ENCODE measurements around the gene TMEM50B. TPM values are rescaled to one million over a fixed set of nuclear protein-coding genes. Genes with fewer than 3 reads are reported as not detected.
A peak's percentile ranks its signal among the peaks of the same experiment; 100 is the strongest.

Gene TMEM50B
- polyA plus RNA-seq, 2 of the 4 experiments (the other 2 are of a cell fraction): 11.1 to 19.4 TPM

DNA sequence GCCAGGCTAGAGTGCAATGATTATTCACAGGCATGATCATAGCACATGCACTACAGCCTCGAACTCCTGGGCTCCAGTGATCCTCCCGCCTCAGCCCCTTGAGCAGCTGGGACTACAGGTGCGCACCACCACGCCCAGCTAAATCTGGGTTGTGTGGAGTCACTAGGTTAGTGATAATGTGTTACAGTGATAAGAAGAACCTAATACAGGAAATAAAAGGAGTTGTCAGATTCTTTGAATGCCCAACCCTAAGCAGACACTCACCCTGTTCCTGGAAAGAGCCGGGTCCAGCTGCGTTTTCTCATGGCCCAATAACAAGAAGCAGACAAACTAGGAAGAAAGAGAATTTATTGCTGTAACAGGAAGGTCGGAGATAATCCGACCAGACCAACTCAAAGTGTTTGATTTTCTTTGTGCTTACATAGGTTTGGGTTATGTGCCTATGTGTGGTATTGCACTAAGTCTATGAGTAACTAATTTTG is 67.8 kb downstream of the TMEM50B start:
- no peak for ATAC-seq
- TF ChIP-seq TP53 (CRISPR knock-in tag; IDR thresholded peaks at IDR 0.05): no peak
- no peak for TF ChIP-seq JUN (IDR thresholded peaks at IDR 0.05)
- no peak for TF ChIP-seq MAX (IDR thresholded peaks at IDR 0.05)
- TF ChIP-seq KDM5A (IDR thresholded peaks at IDR 0.05): no peak
- no peak for TF ChIP-seq FOSL2 (IDR thresholded peaks at IDR 0.05)
- TF ChIP-seq FOSL2 (CRISPR knock-in tag; IDR thresholded peaks at IDR 0.05): no peak
- TF ChIP-seq, protein P1, sequence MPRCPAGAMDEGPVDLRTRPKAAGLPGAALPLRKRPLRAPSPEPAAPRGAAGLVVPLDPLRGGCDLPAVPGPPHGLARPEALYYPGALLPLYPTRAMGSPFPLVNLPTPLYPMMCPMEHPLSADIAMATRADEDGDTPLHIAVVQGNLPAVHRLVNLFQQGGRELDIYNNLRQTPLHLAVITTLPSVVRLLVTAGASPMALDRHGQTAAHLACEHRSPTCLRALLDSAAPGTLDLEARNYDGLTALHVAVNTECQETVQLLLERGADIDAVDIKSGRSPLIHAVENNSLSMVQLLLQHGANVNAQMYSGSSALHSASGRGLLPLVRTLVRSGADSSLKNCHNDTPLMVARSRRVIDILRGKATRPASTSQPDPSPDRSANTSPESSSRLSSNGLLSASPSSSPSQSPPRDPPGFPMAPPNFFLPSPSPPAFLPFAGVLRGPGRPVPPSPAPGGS (IDR thresholded peaks at IDR 0.05): no peak
- no peak for TF ChIP-seq RCOR1 (IDR thresholded peaks at IDR 0.05; ENCODE audit: low read depth, low read length)
- no peak for TF ChIP-seq PHF8 (IDR thresholded peaks at IDR 0.05; ENCODE audit: borderline replicate concordance, low read depth)
- TF ChIP-seq HDAC2 (IDR thresholded peaks at IDR 0.05): no peak
- TF ChIP-seq MAFK (IDR thresholded peaks at IDR 0.05; ENCODE audit: partially characterized antibody): no peak
- no peak overlapping the region for H3K4me3 ChIP-seq
- 0 out of 6 replicates have a peak overlapping the region, but pooled peaks of 1 of the 2 experiments have one; percentile 10 for H3K27ac ChIP-seq
- H3K4me2 ChIP-seq: peak overlapping the region; percentile 38; the same call in 2 of the 3 replicates
- DNase-seq (ENCODE audit: low read depth in 1 of 2, low spot score in 1 of 2): no peak
- peaks cover 25% of the 10 kb centered on the region for H3K4me1 ChIP-seq
- WGBS (ENCODE audit: missing lambda C conversion rate): 81% methylated on average over 8 of the region's 8 CpGs
- H3K9me3 ChIP-seq: no peaks in the 10 kb centered on the region
- ChIA-PET POLR2A (no interaction called here), CTCF (no interaction called here)
- no peak for FAIRE-seq

- no peaks in the 10 kb centered on the region for H3K9me3 ChIP-seq
- H3K4me2 ChIP-seq: no peak overlapping the region
- ChIA-PET POLR2A (no interaction called here), CTCF (interaction anchor here (0.7 to 3.6 kb wide), 3 partner anchors 30 to 837 kb away, joined by 3 to 9 read pairs (median 5); no protein-coding TSS in a partner anchor)
- DNase-seq (ENCODE audit: low read depth in 1 of 2, low spot score in 1 of 2): no peak
- FAIRE-seq: no peak
- H3K4me1 ChIP-seq: peaks cover 22% of the 10 kb centered on the region
- no peak for ATAC-seq
- no peak overlapping the region for H3K4me3 ChIP-seq
- TF ChIP-seq USF2 (IDR thresholded peaks at IDR 0.05): no peak
- no peak for TF ChIP-seq SMC3 (IDR thresholded peaks at IDR 0.05)
- no peak for TF ChIP-seq MAFK (IDR thresholded peaks at IDR 0.05; ENCODE audit: partially characterized antibody)
- no peak for TF ChIP-seq KDM1A (IDR thresholded peaks at IDR 0.05; ENCODE audit: low read depth)
- no peak for TF ChIP-seq NR3C1 (IDR thresholded peaks at IDR 0.05)
- no peak for TF ChIP-seq POLR2AphosphoS2 (conservative IDR thresholded peaks at IDR 0.05; ENCODE audit: low read length)
- TF ChIP-seq, protein P2, sequence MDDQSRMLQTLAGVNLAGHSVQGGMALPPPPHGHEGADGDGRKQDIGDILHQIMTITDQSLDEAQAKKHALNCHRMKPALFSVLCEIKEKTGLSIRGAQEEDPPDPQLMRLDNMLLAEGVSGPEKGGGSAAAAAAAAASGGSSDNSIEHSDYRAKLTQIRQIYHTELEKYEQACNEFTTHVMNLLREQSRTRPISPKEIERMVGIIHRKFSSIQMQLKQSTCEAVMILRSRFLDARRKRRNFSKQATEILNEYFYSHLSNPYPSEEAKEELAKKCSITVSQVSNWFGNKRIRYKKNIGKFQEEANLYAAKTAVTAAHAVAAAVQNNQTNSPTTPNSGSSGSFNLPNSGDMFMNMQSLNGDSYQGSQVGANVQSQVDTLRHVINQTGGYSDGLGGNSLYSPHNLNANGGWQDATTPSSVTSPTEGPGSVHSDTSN (IDR thresholded peaks at IDR 0.05): no peak
- no peak for TF ChIP-seq MAZ (IDR thresholded peaks at IDR 0.05; ENCODE audit: borderline replicate concordance, low read depth, low read length)
- no peak for TF ChIP-seq ESRRA (IDR thresholded peaks at IDR 0.05; ENCODE audit: borderline replicate concordance, low read length)
- no peak for TF ChIP-seq POLR2A (IDR thresholded peaks at IDR 0.05; ENCODE audit: low read length)
- TF ChIP-seq EP300 (IDR thresholded peaks at IDR 0.05): no peak
- TF ChIP-seq NPAS2 (CRISPR knock-in tag; IDR thresholded peaks at IDR 0.05; ENCODE audit: borderline replicate concordance): no peak
- TF ChIP-seq TP53 (CRISPR knock-in tag; IDR thresholded peaks at IDR 0.05): no peak
- TF ChIP-seq, protein P3, sequence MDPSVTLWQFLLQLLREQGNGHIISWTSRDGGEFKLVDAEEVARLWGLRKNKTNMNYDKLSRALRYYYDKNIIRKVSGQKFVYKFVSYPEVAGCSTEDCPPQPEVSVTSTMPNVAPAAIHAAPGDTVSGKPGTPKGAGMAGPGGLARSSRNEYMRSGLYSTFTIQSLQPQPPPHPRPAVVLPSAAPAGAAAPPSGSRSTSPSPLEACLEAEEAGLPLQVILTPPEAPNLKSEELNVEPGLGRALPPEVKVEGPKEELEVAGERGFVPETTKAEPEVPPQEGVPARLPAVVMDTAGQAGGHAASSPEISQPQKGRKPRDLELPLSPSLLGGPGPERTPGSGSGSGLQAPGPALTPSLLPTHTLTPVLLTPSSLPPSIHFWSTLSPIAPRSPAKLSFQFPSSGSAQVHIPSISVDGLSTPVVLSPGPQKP (IDR thresholded peaks at IDR 0.05; ENCODE audit: low read depth, low read length): no peak
- TF ChIP-seq RFX5 (IDR thresholded peaks at IDR 0.05): no peak
- no peak overlapping the region for H3K27ac ChIP-seq
- WGBS (ENCODE audit: missing lambda C conversion rate): 90% methylated on average over 5 of the region's 5 CpGs
Observed at GRCh38 chr21:33406493-33406892, 73.3 kb downstream of the TMEM50B start.

Measured in A549 (cell line).